Measurements from ENCODE around the gene YIPF2.

The YIPF2 gene

GRCh38 chr19:10887616-10888367, 40.6 kb downstream of the YIPF2 start:
- DNase-seq, result no peak
- Histone ChIP-seq H3K4me3 (ENCODE audit: control insufficient read depth in 1 of 7, extremely low read depth in 1 of 7, insufficient read depth in 4 of 7, low read depth in 2 of 7, low read length in 6 of 7) (no peak overlapping the region), H3K27ac (ENCODE audit: insufficient read depth in 1 of 2, low read depth in 1 of 2, low read length in 2 of 2, poor library complexity in 1 of 2, severe bottlenecking in 2 of 2) (no peak overlapping the region), H3K36me3 (ENCODE audit: control insufficient read depth in 4 of 4, insufficient read depth in 4 of 4, low read length in 3 of 4) (peaks cover 0 to 2% (median 0%) of the 10 kb centered on the region in 4 experiments), H3K4me1 (ENCODE audit: control extremely low read depth in 1 of 4, control insufficient read depth in 4 of 4, insufficient read depth in 4 of 4, low read length in 3 of 4) (peaks cover 0 to 6% (median 1%) of the 10 kb centered on the region in 4 experiments), H3K27me3 (replicated peaks in 2 of 5; ENCODE audit: control insufficient read depth in 4 of 5, insufficient read depth in 5 of 5, low read length in 4 of 5) (no peaks in the 10 kb centered on the region), H3K9me3 (ENCODE audit: control extremely low read depth in 1 of 5, control insufficient read depth in 4 of 5, insufficient read depth in 2 of 5, low read depth in 1 of 5, low read length in 4 of 5) (no peaks in the 10 kb centered on the region)
- WGBS (ENCODE audit: insufficient coverage), result 96% methylated on average over 9 of the region's 9 CpGs
- ChIA-PET POLR2A (interaction anchor here (1.1 kb wide), 1 partner anchor 17 kb away, joined by 3 read pairs; no protein-coding TSS in a partner anchor), CTCF (interaction anchor here (0.8 to 1.8 kb wide), 5 partner anchors 8 to 30 kb away, joined by 3 to 7 read pairs (median 3); no protein-coding TSS in a partner anchor)

GRCh38 chr19:10885201-10886169, 43.0 kb downstream of the YIPF2 start:
- Histone ChIP-seq H3K36me3 (ENCODE audit: control insufficient read depth in 4 of 4, insufficient read depth in 4 of 4, low read length in 3 of 4) (peaks cover 0 to 5% (median 3%) of the 10 kb centered on the region in 4 experiments), H3K27ac (ENCODE audit: insufficient read depth in 1 of 2, low read depth in 1 of 2, low read length in 2 of 2, poor library complexity in 1 of 2, severe bottlenecking in 2 of 2) (no peak overlapping the region), H3K9me3 (ENCODE audit: control extremely low read depth in 1 of 5, control insufficient read depth in 4 of 5, insufficient read depth in 2 of 5, low read depth in 1 of 5, low read length in 4 of 5) (no peaks in the 10 kb centered on the region), H3K27me3 (replicated peaks in 2 of 5; ENCODE audit: control insufficient read depth in 4 of 5, insufficient read depth in 5 of 5, low read length in 4 of 5) (no peaks in the 10 kb centered on the region), H3K4me1 (ENCODE audit: control extremely low read depth in 1 of 4, control insufficient read depth in 4 of 4, insufficient read depth in 4 of 4, low read length in 3 of 4) (peaks cover 0 to 6% (median 1%) of the 10 kb centered on the region in 4 experiments), H3K4me3 (ENCODE audit: control insufficient read depth in 1 of 7, extremely low read depth in 1 of 7, insufficient read depth in 4 of 7, low read depth in 2 of 7, low read length in 6 of 7) (no peak overlapping the region)
- DNase-seq, result no peak
- WGBS (ENCODE audit: insufficient coverage), result 98% methylated on average over 15 of the region's 20 CpGs
- ChIA-PET POLR2A (interaction anchor here (0.6 kb wide), 2 partner anchors 40 to 1276 kb away, joined by 3 to 5 read pairs; no protein-coding TSS in a partner anchor), CTCF (interaction anchor here (0.6 to 1.3 kb wide), 6 partner anchors 8 to 1884 kb away, joined by 3 to 5 read pairs (median 3); no protein-coding TSS in a partner anchor)

- Histone ChIP-seq H3K9me3 (ENCODE audit: control extremely low read depth in 1 of 5, control insufficient read depth in 4 of 5, insufficient read depth in 2 of 5, low read depth in 1 of 5, low read length in 4 of 5) (no peaks in the 10 kb centered on the region), H3K27ac (ENCODE audit: insufficient read depth in 1 of 2, low read depth in 1 of 2, low read length in 2 of 2, poor library complexity in 1 of 2, severe bottlenecking in 2 of 2) (no peak overlapping the region), H3K4me3 (ENCODE audit: control insufficient read depth in 1 of 7, extremely low read depth in 1 of 7, insufficient read depth in 4 of 7, low read depth in 2 of 7, low read length in 6 of 7) (no peak overlapping the region), H3K4me1 (ENCODE audit: control extremely low read depth in 1 of 4, control insufficient read depth in 4 of 4, insufficient read depth in 4 of 4, low read length in 3 of 4) (peaks cover 0 to 6% (median 3%) of the 10 kb centered on the region in 4 experiments), H3K27me3 (replicated peaks in 2 of 5; ENCODE audit: control insufficient read depth in 4 of 5, insufficient read depth in 5 of 5, low read length in 4 of 5) (no peaks in the 10 kb centered on the region), H3K36me3 (ENCODE audit: control insufficient read depth in 4 of 4, insufficient read depth in 4 of 4, low read length in 3 of 4) (peaks cover 2 to 6% (median 3%) of the 10 kb centered on the region in 4 experiments)
- peak in 2 of 3 donors; percentile 60 to 69 for DNase-seq
- CTCF ChIA-PET, result interaction anchor here (1.1 kb wide), 1 partner anchor 12 kb away, joined by 4 read pairs; no protein-coding TSS in a partner anchor
- POLR2A ChIA-PET, result no interaction called here
- WGBS (ENCODE audit: insufficient coverage), result 100% methylated on average over 2 of the region's 2 CpGs
Measured at GRCh38 chr19:10884274-10884673, 44.2 kb downstream of the YIPF2 start.

GRCh38 chr19:10882108-10882457, 46.4 kb downstream of the YIPF2 start:
- POLR2A ChIA-PET, result no interaction called here
- Histone ChIP-seq H3K36me3 (ENCODE audit: control insufficient read depth in 4 of 4, insufficient read depth in 4 of 4, low read length in 3 of 4) (peaks cover 2 to 6% (median 3%) of the 10 kb centered on the region in 4 experiments), H3K9me3 (ENCODE audit: control extremely low read depth in 1 of 5, control insufficient read depth in 4 of 5, insufficient read depth in 2 of 5, low read depth in 1 of 5, low read length in 4 of 5) (no peaks in the 10 kb centered on the region), H3K4me3 (ENCODE audit: control insufficient read depth in 1 of 7, extremely low read depth in 1 of 7, insufficient read depth in 4 of 7, low read depth in 2 of 7, low read length in 6 of 7) (no peak overlapping the region), H3K27ac (ENCODE audit: insufficient read depth in 1 of 2, low read depth in 1 of 2, low read length in 2 of 2, poor library complexity in 1 of 2, severe bottlenecking in 2 of 2) (no peak overlapping the region), H3K4me1 (ENCODE audit: control extremely low read depth in 1 of 4, control insufficient read depth in 4 of 4, insufficient read depth in 4 of 4, low read length in 3 of 4) (peaks cover 0 to 7% (median 1%) of the 10 kb centered on the region in 4 experiments), H3K27me3 (replicated peaks in 2 of 5; ENCODE audit: control insufficient read depth in 4 of 5, insufficient read depth in 5 of 5, low read length in 4 of 5) (no peaks in the 10 kb centered on the region)
- CTCF ChIA-PET, result interaction anchor here (0.8 to 2.8 kb wide), 3 partner anchors 14 to 18 kb away, joined by 3 to 11 read pairs (median 3); no protein-coding TSS in a partner anchor
- DNase-seq, result no peak
- 96% methylated on average over 4 of the region's 9 CpGs for WGBS (ENCODE audit: insufficient coverage)

GRCh38 chr19:10881403-10882107, 46.9 kb downstream of the YIPF2 start:
- peaks cover 0 to 11% (median 3%) of the 10 kb centered on the region in 4 experiments for H3K4me1 ChIP-seq (ENCODE audit: control extremely low read depth in 1 of 4, control insufficient read depth in 4 of 4, insufficient read depth in 4 of 4, low read length in 3 of 4)
- H3K36me3 ChIP-seq (ENCODE audit: control insufficient read depth in 4 of 4, insufficient read depth in 4 of 4, low read length in 3 of 4), result peaks cover 2 to 9% (median 3%) of the 10 kb centered on the region in 4 experiments
- H3K4me3 ChIP-seq (ENCODE audit: control insufficient read depth in 1 of 7, extremely low read depth in 1 of 7, insufficient read depth in 4 of 7, low read depth in 2 of 7, low read length in 6 of 7), result no peak overlapping the region
- H3K27ac ChIP-seq (ENCODE audit: insufficient read depth in 1 of 2, low read depth in 1 of 2, low read length in 2 of 2, poor library complexity in 1 of 2, severe bottlenecking in 2 of 2), result no peak overlapping the region
- ChIA-PET CTCF (interaction anchor here (0.8 to 2.8 kb wide), 4 partner anchors 9 to 18 kb away, joined by 3 to 11 read pairs (median 5); no protein-coding TSS in a partner anchor), POLR2A (no interaction called here)
- no peaks in the 10 kb centered on the region for H3K9me3 ChIP-seq (ENCODE audit: control extremely low read depth in 1 of 5, control insufficient read depth in 4 of 5, insufficient read depth in 2 of 5, low read depth in 1 of 5, low read length in 4 of 5)
- no peak for DNase-seq
- WGBS (ENCODE audit: insufficient coverage), result 91% methylated on average over 13 of the region's 14 CpGs
- H3K27me3 ChIP-seq (replicated peaks in 2 of 5; ENCODE audit: control insufficient read depth in 4 of 5, insufficient read depth in 5 of 5, low read length in 4 of 5), result no peaks in the 10 kb centered on the region

- H3K4me1 ChIP-seq (ENCODE audit: control extremely low read depth in 1 of 4, control insufficient read depth in 4 of 4, insufficient read depth in 4 of 4, low read length in 3 of 4), result peaks cover 0 to 12% (median 5%) of the 10 kb centered on the region in 4 experiments
- peak in 2 of 3 donors; percentile 15 to 24 for DNase-seq
- no peaks in the 10 kb centered on the region for H3K27me3 ChIP-seq (replicated peaks in 2 of 5; ENCODE audit: control insufficient read depth in 4 of 5, insufficient read depth in 5 of 5, low read length in 4 of 5)
- ChIA-PET POLR2A (no interaction called here), CTCF (interaction anchor here (0.7 to 1.5 kb wide), 4 partner anchors 8 to 40 kb away, joined by 3 to 4 read pairs (median 3); no protein-coding TSS in a partner anchor)
- H3K4me3 ChIP-seq (ENCODE audit: control insufficient read depth in 1 of 7, extremely low read depth in 1 of 7, insufficient read depth in 4 of 7, low read depth in 2 of 7, low read length in 6 of 7), result no peak overlapping the region
- H3K9me3 ChIP-seq (ENCODE audit: control extremely low read depth in 1 of 5, control insufficient read depth in 4 of 5, insufficient read depth in 2 of 5, low read depth in 1 of 5, low read length in 4 of 5), result no peaks in the 10 kb centered on the region
- 93% methylated on average over 3 of the region's 3 CpGs for WGBS (ENCODE audit: insufficient coverage)
- peaks cover 2 to 12% (median 3%) of the 10 kb centered on the region in 4 experiments for H3K36me3 ChIP-seq (ENCODE audit: control insufficient read depth in 4 of 4, insufficient read depth in 4 of 4, low read length in 3 of 4)
- H3K27ac ChIP-seq (ENCODE audit: insufficient read depth in 1 of 2, low read depth in 1 of 2, low read length in 2 of 2, poor library complexity in 1 of 2, severe bottlenecking in 2 of 2), result peak overlapping the region in 1 of 2 experiments; percentile 43
Measured at GRCh38 chr19:10878253-10878652, 50.2 kb downstream of the YIPF2 start.

All from common myeloid progenitor, CD34-positive (primary cell).